Measurements from ENCODE around the gene MTM1.

GRCh38 chrX:150582338-150582948, 14.0 kb downstream of the MTM1 start:
- TF ChIP-seq POLR2AphosphoS5 (IDR thresholded peaks at IDR 0.05) = no peak
- TF ChIP-seq CTCF (IDR thresholded peaks at IDR 0.05) = no peak
- TF ChIP-seq POLR2A (IDR thresholded peaks at IDR 0.05) = no peak
- no peak for TF ChIP-seq EP300 (IDR thresholded peaks at IDR 0.05; ENCODE audit: low read depth)
